Hepatocyte (in vitro differentiated cells): ENCODE results near the gene PUM2. TPM values are rescaled to one million over a fixed set of nuclear protein-coding genes. Genes with fewer than 3 reads are reported as not detected.
A peak's percentile ranks its signal among the peaks of the same experiment; 100 is the strongest.

Experiments
- DNase-seq: peaks from one replicate; pipeline ENCODE4 v3.0.0-alpha.2; 2016; ENCODE audit warnings: low spot score
- H2AFZ ChIP-seq: fragments of 200-600 bp; sonication (generic); 2 replicates; pipeline ENCODE4 v1.6.0; 2016; ENCODE audit warnings: antibody characterized with exemption, mild to moderate bottlenecking
- H3K27ac ChIP-seq: fragments of 200-600 bp; sonication (generic); 2 replicates; pipeline ENCODE4 v1.5.1; 2016; ENCODE audit warnings: mild to moderate bottlenecking
- H3K27me3 ChIP-seq: fragments of 200-600 bp; sonication (generic); 2 replicates; pipeline ENCODE4 v1.6.1; 2016
- H3K36me3 ChIP-seq: fragments of 200-600 bp; sonication (generic); replicated peaks from 2 replicates; pipeline ENCODE4 v1.5.1; 2016; ENCODE audit warnings: low read depth; ENCODE audit not compliant: insufficient read depth
- H3K4me1 ChIP-seq: fragments of 200-600 bp; sonication (generic); 2 replicates; pipeline ENCODE4 v1.5.1; 2016; ENCODE audit warnings: mild to moderate bottlenecking, moderate library complexity; ENCODE audit not compliant: insufficient read depth
- H3K4me2 ChIP-seq: fragments of 200-600 bp; sonication (generic); 2 replicates; pipeline ENCODE4 v1.6.0; 2016
- H3K4me3 ChIP-seq: fragments of 200-600 bp; sonication (generic); 2 replicates; pipeline ENCODE4 v1.5.1; 2016; ENCODE audit warnings: mild to moderate bottlenecking
- H3K79me2 ChIP-seq: fragments of 200-600 bp; sonication (generic); 2 replicates; pipeline ENCODE4 v1.6.0; 2017; ENCODE audit warnings: mild to moderate bottlenecking
- H3K9me2 ChIP-seq: fragments of 200-600 bp; sonication (generic); replicated peaks from 2 replicates; pipeline ENCODE4 v1.6.0; 2017; ENCODE audit warnings: mild to moderate bottlenecking; ENCODE audit not compliant: insufficient read depth
- H3K9me3 ChIP-seq: fragments of 200-600 bp; sonication (generic); 2 replicates; pipeline ENCODE4 v1.5.1; 2016; ENCODE audit warnings: low read depth, mild to moderate bottlenecking
- H4K20me1 ChIP-seq: fragments of 200-600 bp; sonication (generic); 2 replicates; pipeline ENCODE4 v1.6.0; 2016; ENCODE audit warnings: mild to moderate bottlenecking; ENCODE audit not compliant: insufficient read depth, poor library complexity, severe bottlenecking
- CTCF ChIP-seq: fragments of 200-600 bp; sonication (generic); IDR thresholded peaks from 2 replicates; pipeline ENCODE4 v1.5.1; 2016; ENCODE audit warnings: antibody characterized with exemption, mild to moderate bottlenecking; ENCODE audit not compliant: poor library complexity
- EZH2 ChIP-seq: fragments of 200-600 bp; sonication (generic); IDR thresholded peaks from 2 replicates; pipeline ENCODE4 v1.6.1; 2016; ENCODE audit warnings: antibody characterized with exemption, mild to moderate bottlenecking, borderline replicate concordance
- EZH2phosphoT487 ChIP-seq: fragments of 200-600 bp; sonication (generic); IDR thresholded peaks from one replicate; pipeline ENCODE4 v1.6.1; 2018; ENCODE audit warnings: antibody characterized with exemption, mild to moderate bottlenecking, low read depth, moderate library complexity; ENCODE audit not compliant: unreplicated experiment, severe bottlenecking
- WGBS: methylation state at CpG from one replicate; pipeline ENCODE4 v1.1.6; 2016; ENCODE audit warnings: low lambda C conversion rate; ENCODE audit errors: missing lambda C conversion rate; 5-methylcytosine and 5-hydroxymethylcytosine counted together
- polyA plus RNA-seq: library from polyadenylated mRNA; unstranded; fragments of >200 nt; fragmentation: Nextera tagmentation; extraction: Ambion mirVana; gene quantifications from 2 replicates; pipeline ENCODE4 v1.2.1, GENCODE V29; 2016
- total RNA-seq: library from RNA; depleted of rRNA; stranded (reverse); fragments of >200 nt; gene quantifications from 2 replicates; pipeline ENCODE4 v1.2.3, GENCODE V29; 2014

PUM2 gene
- total and polyA plus RNA-seq, 2 experiments from 2014 or later: 14.4 to 55.5 TPM

- no peak overlapping the region for H2AFZ ChIP-seq
- H3K9me3 ChIP-seq: no peaks in the 10 kb centered on the region
- peaks cover 37% of the 10 kb centered on the region for H3K4me1 ChIP-seq
- H3K4me3 ChIP-seq: no peak overlapping the region
- H3K27me3 ChIP-seq: no peaks in the 10 kb centered on the region
- no peaks in the 10 kb centered on the region for H3K9me2 ChIP-seq
- DNase-seq: no peak
- peak overlapping the region; percentile 56 for H3K4me2 ChIP-seq
- 74% methylated on average over 10 of the region's 10 CpGs for WGBS
- peak overlapping the region; percentile 91 for H3K27ac ChIP-seq
- TF ChIP-seq EZH2phosphoT487 (no peak), CTCF (peak; percentile 19)
- no peaks in the 10 kb centered on the region for H3K36me3 ChIP-seq
- peaks cover 37% of the 10 kb centered on the region for H3K79me2 ChIP-seq
- H4K20me1 ChIP-seq: no peaks in the 10 kb centered on the region
Observed at GRCh38 chr2:20205915-20206524, 144.6 kb downstream of the PUM2 start.

- peaks cover 37% of the 10 kb centered on the region for H3K4me1 ChIP-seq
- TF ChIP-seq CTCF (no peak), EZH2 (no peak), EZH2phosphoT487 (no peak)
- H4K20me1 ChIP-seq: no peaks in the 10 kb centered on the region
Observed at GRCh38 chr2:20205069-20205468, 145.6 kb downstream of the PUM2 start.

GRCh38 chr2:20203521-20204225, 147.0 kb downstream of the PUM2 start:
- TF ChIP-seq CTCF (no peak), EZH2phosphoT487 (no peak), EZH2 (no peak)
- Histone ChIP-seq H3K4me3 (no peak overlapping the region), H3K27ac (no peak overlapping the region), H3K36me3 (no peaks in the 10 kb centered on the region), H3K4me1 (peaks cover 30% of the 10 kb centered on the region), H3K9me2 (no peaks in the 10 kb centered on the region), H2AFZ (no peak overlapping the region), H3K4me2 (no peak overlapping the region), H4K20me1 (no peaks in the 10 kb centered on the region), H3K27me3 (no peaks in the 10 kb centered on the region), H3K9me3 (no peaks in the 10 kb centered on the region), H3K79me2 (peaks cover 17% of the 10 kb centered on the region)
- WGBS: 90% methylated on average over 14 of the region's 17 CpGs
- no peak for DNase-seq

More at GRCh38 chr2:20205069-20205468, 145.6 kb downstream of the PUM2 start:
- Histone ChIP-seq H3K9me3 (no peaks in the 10 kb centered on the region), H3K9me2 (no peaks in the 10 kb centered on the region), H3K4me3 (no peak overlapping the region), H3K4me2 (no peak overlapping the region), H3K27ac (no peak overlapping the region), H2AFZ (no peak overlapping the region), H3K36me3 (no peaks in the 10 kb centered on the region), H3K79me2 (peaks cover 30% of the 10 kb centered on the region), H3K27me3 (no peaks in the 10 kb centered on the region)
- 80% methylated on average over 7 of the region's 7 CpGs for WGBS
- no peak for DNase-seq
